HEK293 (cell line): ENCODE measurements around the gene FOXN3.

Experiments
- CTCF ChIP-seq: fragments of 450-650 bp; formaldehyde crosslinking; IDR thresholded peaks from 2 replicates; pipeline ENCODE4 v1.5.1; 2016; ENCODE audit warnings: missing biosample characterization, missing genetic modification characterization
- PRDM6 ChIP-seq: fragments of 450-650 bp; formaldehyde crosslinking; IDR thresholded peaks from 2 replicates; pipeline ENCODE4 v1.5.1; 2017; ENCODE audit warnings: missing biosample characterization, missing genetic modification characterization
- SETDB1 ChIP-seq: IDR thresholded peaks from one replicate; pipeline ENCODE4 v1.6.1; 2017; ENCODE audit warnings: mild to moderate bottlenecking, low read length, moderate library complexity, mixed read lengths; ENCODE audit not compliant: insufficient read length
- ZNF16 ChIP-seq: fragments of 450-650 bp; formaldehyde crosslinking; IDR thresholded peaks from 2 replicates; pipeline ENCODE4 v1.5.1; 2016; ENCODE audit warnings: low read depth, missing biosample characterization, missing genetic modification characterization
- ZNF37A ChIP-seq: fragments of 450-650 bp; IDR thresholded peaks from 2 replicates; pipeline ENCODE4 v1.5.1; 2018; ENCODE audit warnings: missing biosample characterization, missing genetic modification characterization
- ZNF391 ChIP-seq: fragments of 450-650 bp; formaldehyde crosslinking; IDR thresholded peaks from 2 replicates; pipeline ENCODE4 v1.5.1; 2016; ENCODE audit warnings: low read depth, missing biosample characterization, missing genetic modification characterization, borderline replicate concordance

DNA sequence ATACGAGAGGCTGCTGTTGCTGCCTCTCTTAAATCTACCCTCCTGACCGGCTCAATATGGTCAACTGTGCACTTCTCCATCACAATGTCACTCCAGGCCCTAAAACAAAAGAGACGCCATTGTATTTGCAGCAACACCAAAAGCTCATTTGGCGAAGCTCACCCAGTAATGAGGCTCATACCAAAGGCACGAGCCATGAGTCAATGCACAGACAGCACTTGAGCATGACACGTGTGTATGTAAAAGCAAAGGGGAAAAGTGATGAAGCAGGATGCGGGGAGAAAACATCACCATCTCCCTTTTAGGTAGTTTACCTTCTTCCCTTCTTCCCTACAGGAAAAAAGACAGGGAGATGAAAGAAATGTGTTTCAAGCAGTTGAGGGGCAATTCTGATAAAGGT is 150.3 kb downstream of the FOXN3 start:
- TF ChIP-seq CTCF (tag by site-specific recombination) (no peak), ZNF391 (no peak), PRDM6 (no peak), ZNF16 (tag by site-specific recombination) (no peak), ZNF37A (tag by site-specific recombination) (no peak), SETDB1 (no peak)
